CD4-positive, alpha-beta T cell (primary cell): ENCODE data around the gene HAS3. TPM values are rescaled to one million over a fixed set of nuclear protein-coding genes. Genes with fewer than 3 reads are reported as not detected.

Experiments used
- ATAC-seq: fragments of 200-7000 bp; cut with Tn5 transposase; one replicate; pipeline ENCODE4 v1.10.0; 2022; ENCODE audit warnings: mild to moderate bottlenecking; ENCODE audit not compliant: poor library complexity
- CTCF ChIA-PET: fragments of 350-600 bp; sonication (Branson Sonifier 250); formaldehyde crosslinking; loops from one replicate; lab custom pipeline; 2021; ENCODE audit warnings: antibody characterized with exemption, inconsistent platforms; lab: Charles Lee
- POLR2A ChIA-PET: fragments of 350-600 bp; sonication (Branson Sonifier 250); formaldehyde crosslinking; loops from one replicate; lab custom pipeline; 2021; ENCODE audit warnings: antibody characterized with exemption, inconsistent platforms; lab: Charles Lee
- DNase-seq, 14 experiments: peaks; one replicate each; pipeline ENCODE4 v3.0.0-alpha.2; 2013 to 2020; ENCODE audit warnings: mixed read lengths in 2 of 14
- H3K27ac ChIP-seq, 2 donors: one replicate each; pipeline versions ENCODE4 v1.5.1 to v1.7.0; 2013; ENCODE audit warnings: low read length in 2 of 2, low read depth in 1 of 2, mild to moderate bottlenecking in 1 of 2
- H3K27me3 ChIP-seq, 2 experiments: 1 replicate in 1 of 2; 2 replicates in 1 of 2; pipeline versions ENCODE4 v1.6.1 to v1.7.0; 2013; ENCODE audit warnings: low read length in 2 of 2, control low read depth in 1 of 2, mild to moderate bottlenecking in 1 of 2, moderate library complexity in 1 of 2; ENCODE audit not compliant: insufficient read depth in 2 of 2, control insufficient read depth in 1 of 2
- H3K36me3 ChIP-seq: one replicate; pipeline ENCODE4 v1.6.1; 2013; ENCODE audit warnings: low read length, control low read depth; ENCODE audit not compliant: insufficient read depth
- H3K4me1 ChIP-seq: one replicate; pipeline ENCODE4 v1.6.1; 2013; ENCODE audit warnings: low read length, control low read depth; ENCODE audit not compliant: insufficient read depth
- H3K4me3 ChIP-seq: one replicate; pipeline ENCODE4 v1.5.1; 2013; ENCODE audit warnings: mild to moderate bottlenecking, low read length, moderate library complexity
- H3K9me3 ChIP-seq, 2 experiments: 1 replicate in 1 of 2; 2 replicates in 1 of 2; pipeline versions ENCODE4 v1.6.1 to v1.7.0; 2013; ENCODE audit warnings: low read length in 2 of 2, mild to moderate bottlenecking in 2 of 2, control low read depth in 1 of 2, moderate library complexity in 1 of 2; ENCODE audit not compliant: control insufficient read depth in 1 of 2, insufficient read depth in 1 of 2
- H3K27ac Mint-ChIP-seq: one replicate; pipeline ENCODE4 v1.8.0; 2020; ENCODE audit warnings: mixed read lengths
- H3K27me3 Mint-ChIP-seq: one replicate; pipeline ENCODE4 v1.8.0; 2021; ENCODE audit warnings: mixed read lengths
- H3K36me3 Mint-ChIP-seq: one replicate; pipeline ENCODE4 v1.8.0; 2021; ENCODE audit warnings: low read depth, mixed read lengths
- H3K4me1 Mint-ChIP-seq: one replicate; pipeline ENCODE4 v1.8.0; 2021; ENCODE audit warnings: low read depth, mixed read lengths
- H3K4me3 Mint-ChIP-seq: one replicate; pipeline ENCODE4 v1.8.0; 2020; ENCODE audit warnings: mild to moderate bottlenecking, mixed read lengths
- H3K9me3 Mint-ChIP-seq: one replicate; pipeline ENCODE4 v1.8.0; 2020; ENCODE audit warnings: mixed read lengths
- intact Hi-C, 2 experiments: fragments of 100-400 bp; cut with DNase I in 1 of 2; cut with micrococcal nuclease in 1 of 2; formaldehyde crosslinking; loops; one replicate each; pipeline versions ENCODE4 v1.15.1 to v1.9.0; 2023 to 2025; cut with DNase I, micrococcal nuclease
- total RNA-seq, 174 experiments: library from RNA in 2 of 174; stranded (reverse) in 2 of 174; gene quantifications; one replicate each; pipeline ENCODE4 v1.2.3 and lab custom pipeline; 2021 to 2026
- TF ChIP-seq, protein P1 (sequence below): fragments of 200-600 bp; IDR thresholded peaks from one replicate; pipeline ENCODE4 v1.8.0; 2022; ENCODE audit warnings: antibody characterized with exemption, mild to moderate bottlenecking

Gene HAS3
- total RNA-seq, 2 experiments from 2014 or later = 3.2 to 3.4 TPM

DNA sequence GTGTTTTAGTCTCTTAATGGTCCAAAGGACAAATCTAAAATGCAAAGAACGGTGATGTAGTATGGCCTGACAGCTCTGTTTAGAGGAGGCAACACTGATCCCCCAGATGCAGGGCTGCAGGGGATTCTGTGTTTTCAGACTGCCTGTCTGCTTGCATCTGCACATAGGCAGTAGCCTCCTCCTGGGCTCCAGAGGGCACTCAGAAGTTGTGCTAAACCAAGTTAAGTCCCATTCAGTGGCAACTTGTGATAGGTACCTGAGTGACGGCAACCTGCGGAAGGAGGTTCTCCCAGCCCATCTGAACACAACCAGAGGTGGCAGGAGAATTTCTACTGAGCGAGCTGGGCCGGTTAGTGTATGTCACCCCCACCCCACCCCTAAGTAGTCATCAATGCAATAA lies 9.9 kb downstream of the HAS3 start:
- Mint-ChIP-seq H3K27me3 (no peaks in the 10 kb centered on the region), H3K27ac (no peak overlapping the region), H3K4me3 (no peak overlapping the region), H3K36me3 (peaks cover 86% of the 10 kb centered on the region), H3K4me1 (no peaks in the 10 kb centered on the region), H3K9me3 (no peaks in the 10 kb centered on the region)
- Histone ChIP-seq H3K9me3 (no peaks in the 10 kb centered on the region), H3K27me3 (peaks cover 0 to 6% of the 10 kb centered on the region in 2 experiments), H3K4me1 (peaks cover 5% of the 10 kb centered on the region), H3K36me3 (peaks cover 60% of the 10 kb centered on the region), H3K4me3 (no peak overlapping the region), H3K27ac (no peak overlapping the region)
- TF ChIP-seq, protein P1, sequence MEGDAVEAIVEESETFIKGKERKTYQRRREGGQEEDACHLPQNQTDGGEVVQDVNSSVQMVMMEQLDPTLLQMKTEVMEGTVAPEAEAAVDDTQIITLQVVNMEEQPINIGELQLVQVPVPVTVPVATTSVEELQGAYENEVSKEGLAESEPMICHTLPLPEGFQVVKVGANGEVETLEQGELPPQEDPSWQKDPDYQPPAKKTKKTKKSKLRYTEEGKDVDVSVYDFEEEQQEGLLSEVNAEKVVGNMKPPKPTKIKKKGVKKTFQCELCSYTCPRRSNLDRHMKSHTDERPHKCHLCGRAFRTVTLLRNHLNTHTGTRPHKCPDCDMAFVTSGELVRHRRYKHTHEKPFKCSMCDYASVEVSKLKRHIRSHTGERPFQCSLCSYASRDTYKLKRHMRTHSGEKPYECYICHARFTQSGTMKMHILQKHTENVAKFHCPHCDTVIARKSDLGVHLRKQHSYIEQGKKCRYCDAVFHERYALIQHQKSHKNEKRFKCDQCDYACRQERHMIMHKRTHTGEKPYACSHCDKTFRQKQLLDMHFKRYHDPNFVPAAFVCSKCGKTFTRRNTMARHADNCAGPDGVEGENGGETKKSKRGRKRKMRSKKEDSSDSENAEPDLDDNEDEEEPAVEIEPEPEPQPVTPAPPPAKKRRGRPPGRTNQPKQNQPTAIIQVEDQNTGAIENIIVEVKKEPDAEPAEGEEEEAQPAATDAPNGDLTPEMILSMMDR = no peak
- intact Hi-C loops = no loop called here
- ATAC-seq (no peak), DNase-seq (no peak)
- ChIA-PET POLR2A (no interaction called here), CTCF (no interaction called here)

DNA sequence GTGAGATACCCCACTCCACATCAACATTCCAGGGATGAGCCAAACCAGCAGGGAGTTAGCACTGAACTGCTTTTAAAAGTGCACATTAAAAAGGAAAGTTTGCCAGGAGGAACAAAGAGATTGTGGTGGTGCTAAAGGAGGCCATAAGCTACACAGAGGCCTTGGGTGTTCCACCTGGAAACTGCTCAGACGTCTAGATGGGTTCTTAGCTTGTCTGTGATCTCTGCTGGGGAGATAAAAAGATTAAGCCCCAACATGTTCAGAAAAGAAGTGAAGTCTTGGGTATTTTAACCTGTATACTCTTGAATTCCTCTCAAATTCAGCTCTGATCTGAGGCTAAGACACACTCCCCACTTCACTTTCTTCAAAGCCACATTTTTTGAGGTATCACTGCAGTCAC lies 10.4 kb downstream of the HAS3 start:
- DNase-seq = no peak
- Histone ChIP-seq H3K9me3 (no peaks in the 10 kb centered on the region), H3K36me3 (peaks cover 61% of the 10 kb centered on the region), H3K27me3 (peaks cover 0 to 4% of the 10 kb centered on the region in 2 experiments), H3K4me1 (peaks cover 5% of the 10 kb centered on the region), H3K27ac (no peak overlapping the region), H3K4me3 (no peak overlapping the region)
- H3K4me3 Mint-ChIP-seq = no peak overlapping the region
- H3K4me1 Mint-ChIP-seq = no peaks in the 10 kb centered on the region
- no peaks in the 10 kb centered on the region for H3K27me3 Mint-ChIP-seq
- intact Hi-C loops = no loop called here
- ChIA-PET POLR2A (no interaction called here), CTCF (no interaction called here)
- no peaks in the 10 kb centered on the region for H3K9me3 Mint-ChIP-seq
- TF ChIP-seq, protein P1 = no peak
- peaks cover 86% of the 10 kb centered on the region for H3K36me3 Mint-ChIP-seq
- H3K27ac Mint-ChIP-seq = no peak overlapping the region
- ATAC-seq = no peak

DNA sequence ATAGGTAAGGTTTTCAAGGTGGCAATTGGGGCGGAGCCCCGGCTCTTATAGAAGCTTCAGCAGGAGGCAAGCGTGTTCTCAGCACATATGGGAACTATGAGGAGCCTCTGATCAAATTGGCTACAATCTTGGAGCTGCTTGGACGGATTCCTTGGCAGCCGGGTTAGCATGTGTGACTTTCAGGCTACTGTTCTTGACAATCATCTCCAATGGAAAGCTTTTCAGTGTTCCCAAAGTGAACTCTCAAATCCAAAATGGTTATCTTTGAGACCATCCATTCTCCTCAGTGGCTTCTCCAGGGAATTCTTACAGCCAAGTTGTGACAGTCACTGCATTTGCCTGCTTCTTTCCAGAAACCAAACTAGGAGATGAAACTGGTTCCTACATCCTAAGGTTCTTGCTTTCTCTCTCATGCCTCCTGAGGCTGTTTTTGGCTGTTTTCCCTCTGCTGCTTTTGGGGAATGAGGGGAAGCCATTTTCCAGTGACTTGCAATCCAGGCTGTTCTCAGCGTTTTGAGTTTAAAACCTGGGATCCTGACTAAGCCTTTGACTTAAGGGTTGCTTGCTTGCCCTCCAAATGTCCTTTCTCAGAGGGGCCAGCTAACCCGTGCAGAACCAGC lies 10.9 kb downstream of the HAS3 start:
- POLR2A ChIA-PET = no interaction called here
- intact Hi-C loops = no loop called here

More for the DNA sequence above, 10.9 kb downstream of the HAS3 start:
- H3K4me3 ChIP-seq = no peak overlapping the region
- H3K9me3 ChIP-seq = no peaks in the 10 kb centered on the region
- Mint-ChIP-seq H3K4me3 (no peak overlapping the region), H3K36me3 (peaks cover 90% of the 10 kb centered on the region), H3K27me3 (no peaks in the 10 kb centered on the region), H3K9me3 (no peaks in the 10 kb centered on the region), H3K27ac (no peak overlapping the region), H3K4me1 (peaks cover 4% of the 10 kb centered on the region)
- peaks cover 66% of the 10 kb centered on the region for H3K36me3 ChIP-seq
- H3K27me3 ChIP-seq = peaks cover 0 to 2% of the 10 kb centered on the region in 2 experiments
- CTCF ChIA-PET = no interaction called here
- no peak overlapping the region for H3K27ac ChIP-seq
- no peak for ATAC-seq
- H3K4me1 ChIP-seq = peaks cover 5% of the 10 kb centered on the region
- no peak for DNase-seq
- TF ChIP-seq, protein P1 = no peak
